NOMO-1 treated with DMSO at 0.1 percent for 48 hours (cell line): ENCODE results near the gene CIB2.

Source experiments
- DNase-seq: peaks from one replicate; lab custom pipeline; 2025; ENCODE audit not compliant: unreplicated experiment; lab: John Stamatoyannopoulos, UW

The CIB2 gene

DNA sequence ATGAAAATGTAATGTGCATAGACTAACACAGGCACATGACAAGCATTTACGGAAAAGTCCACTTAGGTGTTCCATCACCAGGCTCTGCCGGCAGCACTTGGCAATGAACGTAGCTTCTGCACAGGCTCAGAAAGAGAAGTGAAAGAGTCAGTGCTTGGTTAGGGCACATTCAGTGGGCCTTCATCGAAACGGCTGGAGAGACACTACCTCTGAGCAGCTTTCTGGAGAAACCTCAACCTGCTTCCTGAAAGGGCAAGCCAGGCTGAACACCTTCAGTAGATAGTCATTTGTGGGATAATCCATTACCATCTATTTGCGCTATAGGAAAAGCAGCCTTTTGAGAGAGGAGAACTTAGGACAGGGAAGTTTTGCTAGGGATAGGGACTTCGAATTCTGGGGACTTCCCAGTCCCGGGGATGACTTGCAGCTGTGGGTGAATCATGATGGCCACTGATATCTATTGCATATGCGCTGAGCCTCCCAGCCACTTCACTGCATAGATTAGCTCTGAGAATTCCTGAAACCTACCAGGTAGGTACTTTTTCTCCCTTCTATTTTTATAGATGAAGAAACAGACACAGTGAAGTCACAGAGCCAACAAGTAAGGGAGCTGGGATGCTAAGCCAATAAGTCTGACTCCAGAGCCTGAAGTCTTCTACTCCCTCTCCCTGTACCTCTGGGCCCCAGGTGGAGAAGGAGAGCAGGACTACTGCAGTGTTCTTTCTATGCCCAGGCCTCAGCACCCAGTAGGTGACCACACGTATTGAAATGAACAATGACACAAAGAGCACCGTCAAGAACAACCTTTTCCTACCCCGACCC lies 43.1 kb downstream of the CIB2 start:
- DNase-seq: peak; percentile 83

DNA sequence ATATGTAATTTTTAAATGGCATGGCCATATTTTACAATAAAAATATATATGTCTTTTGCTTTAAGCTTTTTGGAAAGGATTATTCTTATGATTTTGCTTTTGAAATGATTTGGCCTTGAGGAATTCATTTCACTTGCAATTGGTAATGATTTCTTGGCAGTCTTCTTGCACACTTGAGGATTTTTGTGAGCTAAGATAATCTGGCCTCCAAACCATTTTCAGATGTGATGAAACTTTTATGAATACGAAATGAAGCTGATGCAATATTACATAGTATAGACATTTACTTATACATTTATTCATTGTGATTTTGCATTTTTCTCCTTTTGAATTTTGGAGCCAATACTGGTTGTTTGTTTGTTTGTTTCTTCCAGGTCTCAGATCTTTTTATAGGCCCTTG lies 45.3 kb downstream of the CIB2 start:
- no peak for DNase-seq

DNA sequence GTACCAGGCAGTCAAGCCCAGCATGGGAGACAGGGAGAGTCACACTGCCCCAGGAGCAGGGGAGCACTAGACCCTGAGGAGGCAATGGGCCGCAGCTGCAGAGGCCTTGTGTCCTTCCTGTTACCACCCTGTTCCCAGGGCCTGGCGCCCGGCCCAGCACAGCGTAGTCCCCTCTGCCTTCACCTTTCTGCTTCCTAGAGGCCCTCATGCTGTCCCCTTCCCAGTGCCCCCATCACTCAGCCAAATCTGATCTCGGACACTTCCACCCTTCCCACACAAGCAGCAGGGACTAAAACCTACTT lies 46.8 kb downstream of the CIB2 start:
- no peak for DNase-seq

DNA sequence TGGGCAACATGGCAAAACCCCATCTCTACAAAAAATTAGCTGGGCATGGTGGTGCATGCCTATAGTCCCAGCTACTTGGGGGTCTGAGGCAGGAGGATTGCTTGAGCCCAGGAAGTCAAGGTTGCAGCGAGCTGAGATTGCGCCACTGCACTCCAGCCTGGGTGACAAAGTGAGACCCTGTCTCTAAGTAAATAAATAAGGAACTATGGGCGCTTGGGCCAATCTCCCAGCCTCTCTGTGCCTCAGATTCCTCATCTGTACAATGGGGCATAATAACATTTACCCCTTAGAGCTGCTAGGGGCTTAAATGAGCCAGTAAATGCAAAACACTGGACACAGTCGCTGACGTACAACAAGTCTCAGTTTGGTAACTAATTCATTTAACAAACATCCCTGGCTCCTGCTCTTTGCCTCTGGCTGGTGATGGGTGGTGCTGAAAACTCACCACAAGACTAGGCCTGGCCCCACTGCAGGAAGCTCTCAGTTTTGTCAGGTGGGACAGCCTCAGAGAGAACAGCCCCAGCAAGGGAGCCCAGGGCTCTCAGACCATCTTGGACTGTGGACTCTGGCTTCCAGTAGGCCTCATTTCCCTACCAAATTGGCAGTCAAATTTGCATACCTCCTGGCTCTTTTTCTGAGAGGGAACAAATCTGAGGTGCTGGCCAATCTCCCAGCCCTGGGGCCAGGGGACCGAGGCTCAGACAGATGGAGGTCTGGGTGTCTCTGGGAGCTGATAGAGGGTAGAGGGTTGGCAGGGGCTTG lies 47.4 kb downstream of the CIB2 start:
- DNase-seq: no peak

DNA sequence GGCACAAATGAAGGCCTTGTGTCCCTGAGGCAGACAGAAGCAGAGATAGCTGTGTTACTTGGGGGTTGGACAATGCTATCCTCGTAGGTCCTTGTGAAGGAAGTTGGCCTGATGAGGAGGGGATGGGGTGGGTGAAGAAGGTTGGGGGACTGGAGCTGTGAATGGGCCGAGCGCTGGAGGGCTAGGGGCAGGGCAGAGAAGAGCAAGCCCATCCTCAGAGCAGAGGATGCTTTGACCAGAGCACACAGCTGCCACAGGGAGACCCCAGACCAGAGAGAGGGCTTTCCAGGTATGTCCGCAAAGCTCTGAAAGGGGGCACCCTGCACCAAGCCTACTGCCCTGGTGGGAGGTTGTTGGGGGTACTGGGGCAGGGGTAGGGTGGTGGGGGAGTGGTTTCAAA lies 48.1 kb downstream of the CIB2 start:
- DNase-seq: no peak

DNA sequence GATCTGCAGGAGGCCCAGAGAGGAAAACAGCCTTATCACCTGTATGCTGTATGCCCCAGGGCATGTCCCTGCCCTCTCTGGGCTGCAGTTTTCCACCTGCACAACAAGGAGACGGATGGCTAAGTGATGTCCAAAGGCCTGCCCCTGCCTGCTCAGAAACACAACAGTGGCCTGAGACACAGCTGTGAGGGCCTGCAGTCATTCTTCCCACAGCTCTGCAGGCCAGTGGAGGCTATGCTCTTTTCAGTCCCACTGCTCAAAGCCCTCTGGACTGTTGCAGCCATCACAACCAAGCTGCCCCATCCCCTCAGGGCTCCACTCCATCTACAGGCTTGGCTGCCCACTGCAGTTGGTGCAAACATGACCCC lies 48.5 kb downstream of the CIB2 start:
- DNase-seq: no peak

DNA sequence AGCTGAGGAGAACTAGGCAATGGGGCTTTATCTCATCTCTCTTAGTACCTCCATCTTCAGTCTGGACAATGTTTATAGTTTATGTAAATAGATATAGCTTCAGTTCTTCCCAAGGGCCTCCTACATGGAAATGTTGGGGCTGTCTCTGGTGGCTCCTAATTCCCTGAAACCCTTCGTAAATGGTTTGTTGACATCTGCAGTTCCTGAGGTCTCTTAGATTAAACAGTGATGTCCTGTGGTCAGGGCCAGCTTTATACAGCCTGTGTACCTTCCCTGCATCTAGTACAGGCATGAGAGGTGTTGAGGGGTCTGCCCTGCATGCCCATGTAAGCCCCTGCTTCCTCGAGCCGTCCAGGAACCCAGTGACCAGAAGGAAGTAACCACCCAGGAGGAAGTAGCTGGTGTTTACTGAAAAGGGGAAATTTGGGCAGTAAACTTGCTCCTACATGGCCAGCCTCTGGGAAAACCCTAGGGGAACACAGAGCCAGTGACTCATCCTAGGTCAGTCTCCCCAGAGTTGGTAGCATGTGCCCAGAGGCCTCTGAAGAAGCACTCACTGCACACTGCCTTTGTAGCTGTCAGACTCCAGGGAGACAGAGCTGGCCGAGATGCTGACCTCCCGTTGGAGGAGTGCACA lies 49.0 kb downstream of the CIB2 start:
- no peak for DNase-seq

DNA sequence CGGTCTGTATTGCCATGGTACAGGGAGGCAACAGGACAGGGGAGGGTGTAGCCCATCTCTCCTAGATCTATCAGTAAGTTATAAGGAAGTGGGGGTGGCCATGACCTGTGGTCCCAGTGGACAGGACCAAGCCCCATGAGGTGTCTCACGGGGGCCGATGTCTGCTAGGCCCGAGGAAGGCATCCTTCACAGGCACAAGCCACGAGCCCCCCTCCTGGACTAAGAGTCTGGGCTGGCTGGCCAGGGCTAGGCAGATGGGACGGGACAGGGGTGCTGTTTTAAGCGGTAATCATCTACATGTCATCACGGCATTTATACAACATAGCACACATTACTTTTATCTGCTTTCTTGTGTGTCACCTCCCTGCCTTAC lies 51.2 kb downstream of the CIB2 start:
- no peak for DNase-seq

DNA sequence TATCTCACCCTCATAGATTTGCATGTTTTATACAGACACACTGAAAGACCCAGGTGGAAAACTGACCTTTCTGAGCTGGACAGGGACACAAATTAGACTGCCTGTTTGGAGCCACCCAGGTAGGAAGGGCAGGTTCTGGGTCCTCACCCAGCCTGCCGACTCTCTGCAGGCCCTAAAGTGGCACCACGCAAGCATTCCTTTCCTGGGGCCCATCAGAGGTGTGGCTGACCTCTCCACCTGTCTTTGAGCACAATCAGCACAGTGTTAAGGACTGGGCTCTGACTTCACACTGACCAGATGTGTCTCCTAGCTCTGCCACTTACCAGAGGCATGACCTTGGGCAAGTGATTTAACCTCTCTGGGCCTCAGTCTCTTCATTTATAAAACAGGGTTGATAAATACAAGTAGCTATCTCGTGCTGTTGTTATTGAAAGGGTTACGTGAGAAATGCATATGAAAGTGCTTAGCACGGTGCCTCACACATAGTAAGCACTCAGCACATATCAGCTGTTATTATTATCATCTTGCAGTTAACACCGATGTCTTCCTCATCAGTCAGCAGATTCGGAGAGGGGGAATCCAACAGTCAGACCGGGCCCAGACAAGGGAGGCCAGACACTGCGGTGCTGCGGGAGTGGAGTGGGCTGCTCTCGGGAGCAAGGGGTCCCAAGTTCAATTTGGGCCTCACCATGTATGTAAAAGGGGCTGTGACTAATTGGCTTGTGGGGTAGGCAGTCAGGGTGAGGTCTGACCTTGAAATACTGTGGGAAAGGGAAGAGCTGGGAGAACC lies 51.8 kb downstream of the CIB2 start:
- DNase-seq: no peak

DNA sequence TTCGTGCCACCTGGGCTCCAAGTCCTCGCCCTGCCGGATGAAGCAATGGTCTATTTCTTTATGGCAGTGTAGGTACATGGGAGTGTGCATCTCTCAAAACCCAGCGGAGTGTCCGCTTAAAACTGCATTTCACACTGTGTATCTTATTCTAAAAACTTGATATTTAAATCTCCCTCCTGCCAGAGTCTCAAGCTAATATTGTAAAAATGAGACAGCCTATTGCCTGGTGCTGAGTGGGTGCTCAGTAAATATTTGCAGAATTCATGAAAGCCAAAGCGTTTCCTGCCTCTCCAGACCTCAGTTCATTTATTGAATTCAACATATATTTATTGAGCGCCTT lies 53.4 kb downstream of the CIB2 start:
- no peak for DNase-seq

DNA sequence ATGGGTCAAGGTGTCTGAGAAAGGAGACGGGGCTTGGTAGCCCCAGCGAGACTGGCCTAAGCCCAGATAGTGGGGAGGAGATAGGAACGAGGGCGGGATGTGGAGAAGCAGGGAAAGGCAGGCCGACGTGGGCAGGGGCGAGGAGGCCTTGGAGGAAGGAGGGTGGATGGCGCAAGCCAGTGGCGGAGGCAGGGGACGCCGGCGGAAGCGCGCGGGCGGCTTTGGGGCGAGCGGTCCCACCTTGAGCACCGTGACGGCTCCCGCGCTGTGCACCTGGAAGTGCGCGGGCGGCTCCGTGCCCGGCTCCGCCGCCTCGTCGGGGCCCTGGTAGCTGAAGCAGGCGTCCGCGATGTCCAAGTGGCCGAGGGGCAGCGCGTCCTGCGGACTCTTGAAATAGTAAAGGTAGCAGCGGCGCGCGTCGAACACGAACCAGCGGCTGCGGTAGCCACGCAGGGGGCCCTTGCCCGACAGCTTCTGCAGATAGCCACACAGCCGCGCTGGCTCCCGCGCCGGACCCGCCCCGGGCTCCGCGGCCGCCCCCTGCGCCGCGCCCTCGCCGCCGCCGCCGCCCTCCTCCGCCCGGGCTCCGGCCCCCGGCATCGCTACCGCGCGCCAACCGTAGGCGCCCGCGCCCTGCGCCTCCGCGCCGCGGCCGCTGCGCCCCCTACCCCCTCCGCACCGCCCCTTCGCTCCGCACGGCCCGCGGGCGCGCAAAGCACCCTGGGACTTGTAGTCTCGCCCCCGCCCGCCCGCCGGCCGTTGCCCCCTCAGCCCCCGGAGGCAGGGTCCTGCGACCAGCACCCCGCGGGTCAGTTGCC lies 54.0 kb downstream of the CIB2 start, which contains the start of gene TBC1D2B:
Gene TBC1D2B, minus strand, starts transcription at position 659 of the 818 bp plus-strand sequence. Its CDS starts 59 bp downstream, at position 600.
- peak; percentile 40 for DNase-seq

DNA sequence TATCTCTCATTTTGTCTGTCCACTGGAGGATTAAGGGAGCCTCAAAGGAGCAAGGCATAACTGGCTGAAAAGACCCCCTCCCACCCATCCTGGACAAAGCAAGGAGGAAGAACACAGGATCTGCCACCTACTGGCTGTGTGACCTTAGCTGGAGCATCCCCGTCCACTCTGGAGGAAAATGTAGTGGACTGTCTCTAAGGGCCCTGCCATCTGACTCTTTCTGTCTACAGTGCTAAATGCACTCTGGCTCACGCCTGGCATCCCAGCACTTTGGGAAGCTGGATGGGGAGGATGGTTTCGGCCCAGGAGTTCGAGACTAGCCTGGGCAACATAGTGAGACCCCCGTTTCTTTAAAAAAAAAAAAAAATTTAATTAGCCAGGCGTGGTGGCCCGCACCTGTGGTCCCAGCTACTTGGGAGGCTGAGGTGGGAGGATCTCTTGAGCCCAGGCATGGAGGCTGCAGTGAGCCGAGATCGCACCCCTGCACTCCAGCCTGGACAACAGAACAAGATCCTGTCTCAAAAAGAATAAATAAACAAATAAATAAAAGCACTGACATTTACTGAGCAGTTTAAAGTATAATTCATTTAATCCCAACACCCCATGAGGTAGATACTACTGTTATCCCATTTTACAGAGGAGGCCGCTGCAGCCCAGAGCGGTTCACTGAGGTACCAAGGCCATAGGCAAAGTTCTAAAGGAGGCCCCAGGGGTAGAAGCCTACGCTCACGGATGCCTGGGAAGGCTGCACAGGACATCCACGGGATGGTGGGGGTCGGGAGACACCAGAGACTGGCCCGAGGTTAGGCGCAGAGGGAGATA lies 54.8 kb downstream of the CIB2 start:
- DNase-seq: no peak

DNA sequence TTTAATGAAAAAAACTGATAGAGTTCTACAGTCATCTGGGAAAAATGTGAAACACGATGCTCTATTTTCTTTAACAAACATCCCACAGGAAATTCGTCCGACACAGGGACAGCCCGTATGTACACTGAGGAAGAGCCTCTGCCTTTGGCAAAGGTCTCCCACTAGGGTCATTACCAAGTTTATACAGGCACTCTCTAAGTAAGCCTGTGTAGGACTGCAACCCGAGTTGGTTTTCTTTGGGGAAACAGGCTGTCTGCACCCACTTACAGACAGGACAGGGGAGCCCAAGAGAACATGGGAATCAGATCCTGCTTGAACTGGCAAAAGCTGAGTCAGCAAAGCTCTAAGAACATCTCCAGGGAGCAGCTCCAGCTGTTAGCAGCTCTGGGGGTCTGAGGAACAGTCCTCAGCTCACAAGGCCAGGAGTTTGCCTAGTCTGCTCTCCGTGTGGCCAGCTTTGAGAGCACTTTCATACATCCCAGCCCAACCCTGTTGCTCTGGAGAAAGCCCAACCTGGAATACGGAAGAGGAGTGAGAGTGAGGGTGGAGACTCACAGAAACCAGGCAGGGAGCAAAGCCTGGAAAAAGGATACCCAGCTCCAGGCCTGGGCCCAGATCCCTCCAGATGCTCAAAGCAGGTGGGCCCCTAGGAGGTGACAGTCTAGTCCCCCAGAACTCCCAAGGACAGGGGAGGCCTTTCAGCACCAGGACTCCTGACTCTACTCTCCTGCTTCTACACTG lies 55.6 kb downstream of the CIB2 start:
- no peak for DNase-seq

DNA sequence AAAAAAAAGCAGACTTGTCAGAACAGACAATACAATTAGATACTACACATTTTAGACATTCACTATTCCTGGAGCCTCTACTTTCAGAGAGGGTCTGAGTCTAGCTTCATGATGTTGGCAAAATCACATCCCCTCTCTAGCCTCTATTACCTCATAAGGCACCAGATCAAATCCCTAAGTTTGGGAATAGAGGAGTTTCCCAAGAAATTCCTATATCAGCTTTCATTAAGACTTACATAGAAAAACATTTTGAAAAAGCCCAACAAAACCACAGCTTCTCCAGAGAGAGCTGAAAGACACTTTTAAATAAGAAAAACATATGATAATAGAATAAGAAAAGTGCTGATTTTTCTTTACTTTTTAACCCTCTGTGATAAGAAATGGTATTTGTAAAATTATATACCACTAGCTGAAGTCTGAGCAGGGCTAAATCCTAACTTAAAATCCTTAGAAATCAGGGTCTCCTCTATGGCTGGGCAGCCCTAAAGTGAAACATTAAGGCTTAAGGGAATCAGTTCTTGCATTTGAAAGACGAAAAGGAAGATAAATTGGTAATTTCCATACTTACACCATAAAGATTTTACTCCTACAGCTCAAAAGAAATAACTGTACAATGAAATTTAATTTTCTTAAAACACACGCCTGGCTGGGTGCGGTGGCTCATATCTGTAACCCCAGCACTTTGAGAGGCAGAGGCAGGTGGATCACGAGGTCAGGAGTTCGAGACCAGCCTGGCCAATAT lies 58.0 kb downstream of the CIB2 start:
- DNase-seq: no peak

DNA sequence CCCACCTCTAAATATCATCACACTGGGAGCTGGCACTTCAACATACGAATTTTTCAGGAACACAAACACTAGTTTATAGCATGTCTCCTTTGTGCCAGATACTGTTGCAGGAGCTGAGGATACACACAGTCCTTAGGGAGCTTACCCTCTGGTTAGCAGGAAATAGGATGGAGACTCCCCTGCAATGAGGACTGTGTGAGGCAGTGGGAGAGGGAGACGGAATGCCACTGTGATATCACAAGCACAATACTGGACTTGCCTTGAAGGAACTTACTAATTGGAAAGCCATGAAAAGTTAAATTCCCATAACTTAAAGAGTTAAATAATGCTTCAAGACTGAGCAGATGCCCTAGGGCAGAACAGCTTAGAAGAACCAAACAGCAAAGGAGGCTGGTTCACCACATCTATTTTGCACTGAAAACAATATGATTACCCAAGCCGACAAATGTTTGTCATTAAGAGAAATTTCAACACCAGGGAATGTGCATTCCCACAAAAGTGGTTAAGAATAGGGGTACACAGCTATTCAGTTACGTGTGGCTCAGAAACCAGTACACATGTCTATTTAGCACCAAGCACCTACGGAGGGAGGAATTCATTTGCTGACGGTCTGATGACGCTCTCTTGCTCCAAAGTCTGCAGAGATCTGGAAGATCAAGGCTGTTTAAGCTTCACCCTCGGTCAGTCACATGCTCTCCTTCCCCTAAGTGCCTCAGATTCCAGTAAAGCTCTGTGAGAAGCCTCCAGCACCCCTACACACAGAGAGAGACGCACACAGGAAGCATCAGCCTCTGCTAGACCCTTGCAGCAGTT lies 59.0 kb downstream of the CIB2 start:
- no peak for DNase-seq

DNA sequence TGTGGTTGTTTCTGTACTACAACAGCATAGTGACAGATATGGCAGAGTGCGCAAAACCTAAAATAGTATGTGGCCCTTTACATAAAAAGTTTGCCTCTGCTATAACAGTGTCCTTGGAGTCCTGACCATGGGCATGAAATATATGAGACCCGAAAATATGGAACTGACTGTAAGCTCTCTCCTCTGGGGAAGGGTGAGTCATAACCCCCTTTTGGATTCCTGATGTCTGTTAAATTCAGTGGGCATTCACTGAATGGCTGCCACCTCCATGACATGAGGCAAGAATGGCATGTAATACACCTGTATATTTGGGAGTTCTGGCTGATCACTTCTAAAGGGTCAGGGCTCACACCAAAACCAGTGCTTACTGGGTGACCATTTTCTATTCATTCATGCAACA lies 59.9 kb downstream of the CIB2 start:
- DNase-seq: no peak

DNA sequence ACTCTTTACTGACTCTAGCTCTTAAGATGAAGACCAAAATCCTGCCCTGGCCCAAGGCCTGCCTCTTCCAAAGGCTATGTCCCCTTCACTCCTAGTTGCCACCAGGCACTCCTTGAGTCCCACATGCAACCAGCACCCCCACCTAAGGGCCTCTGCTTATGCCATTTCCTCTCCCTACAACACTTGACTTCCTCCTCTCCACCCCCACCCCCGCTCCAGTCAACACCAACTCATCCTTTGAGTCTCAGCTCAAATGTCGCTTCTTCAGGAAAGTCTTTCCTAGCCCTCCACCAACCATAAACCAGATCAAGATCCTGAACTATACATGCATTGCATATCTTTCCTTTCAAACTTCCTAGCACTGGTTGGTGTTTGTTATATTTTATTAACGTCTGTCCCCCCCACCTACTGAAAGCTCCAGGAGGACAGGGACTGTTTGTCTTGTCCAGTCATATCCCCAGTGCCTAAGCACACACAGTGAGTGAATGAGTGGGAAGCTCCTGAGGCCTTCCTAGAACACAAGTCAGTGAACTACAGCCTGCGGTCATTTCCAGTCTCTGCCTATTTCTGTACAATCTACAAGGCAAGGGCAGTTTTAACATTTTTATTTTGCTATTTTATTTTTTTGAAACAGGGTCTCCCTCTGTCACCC lies 61.1 kb downstream of the CIB2 start:
- DNase-seq: peak; percentile 28
